ENCODE results near the gene ZMAT5.
A peak's percentile ranks its signal among the peaks of the same experiment; 100 is the strongest.

The ZMAT5 gene

GRCh38 chr22:29726512-29727130 lies 40.2 kb downstream of the ZMAT5 start:
- DNase-seq = no peak

- no peak for DNase-seq
These were observed 40.7 kb downstream of the ZMAT5 start for GRCh38 chr22:29726106-29726505.

- DNase-seq = no peak
These were observed 42.0 kb downstream of the ZMAT5 start for GRCh38 chr22:29724843-29725242.

GRCh38 chr22:29723766-29724165 lies 43.0 kb downstream of the ZMAT5 start:
- no peak for DNase-seq

DNA sequence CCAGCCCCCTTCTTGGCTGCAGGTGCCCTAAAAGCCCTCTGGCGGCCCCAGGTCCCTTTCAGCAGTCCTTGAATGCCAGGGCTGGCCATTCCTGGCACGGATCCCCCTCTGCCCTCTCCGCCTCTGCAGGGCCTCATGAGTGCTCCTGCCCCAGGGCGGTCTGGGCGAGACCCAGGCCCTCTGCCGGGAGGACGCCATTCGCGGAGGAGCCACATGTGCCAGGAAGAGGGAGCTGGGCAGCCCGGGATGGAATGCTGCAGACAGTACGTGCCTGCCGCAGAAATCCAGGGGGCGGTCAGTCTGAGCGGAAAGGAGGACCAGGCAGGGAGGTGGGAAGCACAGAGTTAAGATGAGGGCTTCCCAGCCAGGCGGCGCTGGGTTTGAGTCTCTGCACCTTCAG lies 44.2 kb downstream of the ZMAT5 start:
- DNase-seq = no peak

DNA sequence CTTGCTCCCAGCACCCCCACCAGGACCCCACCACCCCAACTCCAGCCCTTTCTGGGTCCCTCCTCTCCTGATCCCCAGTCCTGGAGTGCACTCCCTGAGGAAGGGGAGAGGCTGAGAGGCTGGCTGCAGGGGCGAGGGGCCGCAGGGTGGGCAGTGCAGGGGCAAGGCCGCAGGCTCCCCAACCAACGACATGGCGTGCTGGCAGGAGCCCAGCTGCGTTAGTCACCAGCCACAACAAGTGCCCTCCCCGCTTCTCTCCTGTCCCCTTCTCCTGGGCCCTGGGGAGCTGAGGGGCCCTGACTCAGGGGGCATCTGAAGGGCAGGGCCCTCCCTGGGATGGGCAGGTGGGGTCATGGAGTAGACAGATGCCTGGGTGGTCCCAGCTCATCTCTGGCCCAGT lies 44.7 kb downstream of the ZMAT5 start:
- DNase-seq = no peak

- no peak for DNase-seq
These were observed 45.9 kb downstream of the ZMAT5 start for GRCh38 chr22:29720811-29721323.

DNA sequence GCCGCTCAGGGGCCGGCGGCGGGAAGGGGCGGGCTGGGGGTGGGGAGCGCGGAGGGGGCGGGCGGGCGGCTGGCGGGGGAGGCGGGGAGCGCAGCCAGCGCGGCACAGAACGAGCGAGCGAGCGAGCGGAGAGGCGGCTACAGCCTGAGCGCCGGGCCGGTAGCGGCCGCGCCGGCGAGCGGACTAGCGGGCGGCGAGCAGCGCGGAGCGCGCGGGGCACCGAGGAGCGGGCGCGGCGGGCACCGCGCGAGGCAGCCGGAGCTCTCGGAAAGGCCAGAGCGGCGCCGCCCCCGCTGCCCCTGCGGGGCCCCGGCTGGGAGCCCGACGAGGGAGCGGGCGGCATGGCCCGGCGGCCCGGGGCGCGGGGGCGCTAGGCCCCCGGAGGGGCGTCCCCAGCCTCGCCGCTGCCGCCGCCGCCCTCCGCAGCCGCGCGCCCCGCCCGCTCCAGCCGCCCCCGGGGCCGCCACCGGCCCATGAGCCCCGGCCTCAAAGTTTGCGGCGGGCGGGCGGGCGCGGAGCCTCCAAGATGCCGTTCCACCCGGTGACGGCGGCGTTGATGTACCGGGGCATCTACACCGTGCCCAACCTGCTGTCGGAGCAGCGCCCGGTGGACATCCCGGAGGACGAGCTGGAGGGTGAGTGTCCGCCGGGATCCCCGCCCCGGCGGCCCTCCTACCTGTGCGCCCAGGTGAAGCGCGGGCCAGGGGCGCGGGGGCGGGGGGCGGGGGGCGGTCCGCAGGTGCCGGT lies 46.7 kb downstream of the ZMAT5 start, which contains the start of gene CABP7:
CABP7 (plus strand) TSS at position 105 of the 747 bp plus-strand sequence; CDS start at position 527, 422 bp downstream.
- DNase-seq = no peak

GRCh38 chr22:29718949-29719898 lies 47.6 kb downstream of the ZMAT5 start:
- no peak for DNase-seq

- no peak for DNase-seq
These were observed 49.0 kb downstream of the ZMAT5 start for GRCh38 chr22:29717789-29718188.

DNA sequence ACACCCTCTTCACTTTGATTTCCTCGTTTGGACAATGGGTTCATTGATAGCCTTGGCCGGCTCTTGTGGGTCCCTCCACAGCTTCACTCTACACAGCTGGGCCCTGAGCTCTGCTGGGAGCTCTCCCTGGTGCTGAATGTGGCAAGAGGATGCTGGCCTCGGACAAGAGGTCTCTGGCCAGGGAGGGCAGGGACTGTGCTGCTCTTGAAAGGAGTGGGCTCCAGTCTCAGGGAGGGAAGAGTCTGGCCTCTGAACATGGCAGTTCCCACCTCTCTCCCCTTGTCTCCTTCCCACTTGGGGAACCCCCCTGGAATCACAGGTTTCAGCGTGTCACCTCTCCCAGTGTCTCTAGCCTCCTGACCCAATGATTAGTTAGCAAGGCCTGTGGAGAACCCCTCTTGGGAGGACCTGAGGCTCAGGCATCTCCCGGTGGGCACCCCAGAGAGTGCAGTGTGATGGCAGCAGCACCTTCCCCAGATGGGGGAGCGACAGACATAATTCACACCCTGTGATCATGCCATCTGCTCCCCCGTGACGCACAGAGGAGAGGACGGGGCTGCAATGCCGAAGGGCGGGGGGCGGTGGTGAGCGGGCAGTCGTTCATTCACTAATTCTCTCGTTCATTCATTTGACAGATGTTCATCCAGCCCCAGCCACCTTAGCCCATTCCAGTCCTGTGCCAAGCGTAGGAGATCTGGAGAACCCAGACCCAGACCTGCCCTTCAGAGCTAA lies 49.8 kb downstream of the ZMAT5 start:
- DNase-seq = peak; percentile 59

DNA sequence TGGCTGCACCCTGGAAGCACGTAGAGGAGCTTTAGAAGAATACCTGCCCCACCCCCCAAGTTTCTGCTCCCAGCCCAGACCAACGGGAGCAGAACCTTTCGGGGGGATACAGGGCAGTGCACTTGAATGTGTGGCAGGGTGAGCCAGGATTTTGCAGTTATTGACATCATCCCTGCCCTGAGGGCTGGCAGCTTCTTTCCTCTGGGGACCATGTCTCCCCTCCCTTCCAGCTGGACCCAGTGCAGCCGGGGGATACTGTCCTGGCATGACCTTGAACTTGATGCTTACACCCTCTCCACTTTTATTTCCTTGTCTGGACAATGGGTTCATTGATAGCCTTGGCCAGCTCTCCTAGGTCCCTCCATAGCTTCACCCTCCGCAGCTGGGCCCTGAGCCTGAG lies 51.1 kb downstream of the ZMAT5 start:
- DNase-seq = no peak

GRCh38 chr22:29715240-29715639 lies 51.6 kb downstream of the ZMAT5 start:
- no peak for DNase-seq

- no peak for DNase-seq
These were observed 53.6 kb downstream of the ZMAT5 start for GRCh38 chr22:29713156-29713727.

DNA sequence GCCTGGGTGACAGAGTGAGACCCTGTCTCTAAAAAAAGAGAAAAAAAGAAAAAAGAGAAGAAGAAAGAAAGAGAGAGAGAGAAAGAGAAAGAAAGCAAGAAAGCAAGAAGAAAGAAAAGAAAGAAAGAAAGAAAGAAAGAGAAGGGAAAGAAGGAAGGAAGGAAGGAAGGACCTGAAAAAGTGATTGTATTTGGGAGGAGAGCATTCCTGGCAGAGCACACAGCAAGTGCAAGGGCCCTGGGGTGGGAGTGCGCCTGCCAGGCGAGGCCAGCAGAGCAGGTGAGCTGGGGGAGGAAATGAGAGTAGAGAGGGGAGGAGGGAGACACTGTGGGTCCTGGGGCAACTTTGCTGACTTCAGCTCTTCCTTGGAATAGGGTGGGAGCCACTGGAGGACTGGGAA lies 54.7 kb downstream of the ZMAT5 start:
- DNase-seq = no peak

DNA sequence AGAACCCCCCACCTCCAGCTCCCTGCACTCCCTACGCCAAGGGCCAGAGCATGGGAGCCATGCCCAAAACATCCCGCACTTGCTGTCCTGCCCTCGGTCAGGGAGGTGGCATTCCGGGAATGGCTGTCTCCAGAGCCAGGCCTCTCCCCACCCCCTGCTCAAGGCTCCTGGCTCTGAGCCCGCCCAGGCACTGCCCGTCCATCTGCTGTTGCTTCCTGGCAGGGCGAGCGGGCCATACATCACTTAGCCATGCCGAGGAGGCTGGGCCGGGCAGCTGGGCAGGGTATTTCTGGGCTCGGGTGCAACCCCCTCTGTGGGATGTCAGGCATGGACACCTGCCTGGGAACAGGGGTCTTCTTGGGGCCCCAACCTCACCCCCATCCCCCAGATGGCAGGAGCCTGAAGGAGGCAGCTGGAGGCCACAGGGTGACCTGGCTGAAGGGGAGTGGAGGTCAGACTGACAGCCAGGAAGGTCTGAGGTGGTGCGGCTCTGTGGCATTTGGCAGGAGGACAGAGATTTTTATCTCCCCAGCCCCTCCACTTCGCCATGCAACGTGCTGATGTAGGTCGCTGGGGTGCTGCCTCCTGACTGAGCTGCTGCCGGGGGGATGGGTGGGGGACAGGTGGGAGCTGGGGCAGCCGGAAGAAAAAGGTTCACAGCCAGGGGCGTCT lies 55.7 kb downstream of the ZMAT5 start:
- no peak for DNase-seq

DNA sequence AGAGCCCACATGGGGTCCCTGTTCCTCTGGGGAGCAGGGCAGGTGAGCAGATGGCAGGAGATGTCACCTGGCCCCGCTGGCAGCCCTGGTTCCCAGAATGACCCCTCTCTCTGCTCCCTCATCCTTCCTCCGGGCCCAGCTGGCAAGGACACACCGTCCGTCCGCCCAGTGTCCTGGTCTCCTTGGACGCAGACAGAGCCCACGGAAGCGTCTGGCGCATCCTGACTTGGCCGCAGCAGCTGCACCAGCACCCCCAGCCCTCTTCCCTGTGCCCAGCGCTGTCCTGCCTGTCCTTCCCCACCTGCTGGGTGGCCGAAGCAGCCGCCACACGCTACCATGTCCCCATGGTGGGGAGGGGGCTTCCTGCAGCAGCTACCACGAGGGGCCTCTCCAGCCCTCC lies 56.6 kb downstream of the ZMAT5 start:
- DNase-seq = no peak

GRCh38 chr22:29707471-29707870 lies 59.3 kb downstream of the ZMAT5 start:
- no peak for DNase-seq

DNA sequence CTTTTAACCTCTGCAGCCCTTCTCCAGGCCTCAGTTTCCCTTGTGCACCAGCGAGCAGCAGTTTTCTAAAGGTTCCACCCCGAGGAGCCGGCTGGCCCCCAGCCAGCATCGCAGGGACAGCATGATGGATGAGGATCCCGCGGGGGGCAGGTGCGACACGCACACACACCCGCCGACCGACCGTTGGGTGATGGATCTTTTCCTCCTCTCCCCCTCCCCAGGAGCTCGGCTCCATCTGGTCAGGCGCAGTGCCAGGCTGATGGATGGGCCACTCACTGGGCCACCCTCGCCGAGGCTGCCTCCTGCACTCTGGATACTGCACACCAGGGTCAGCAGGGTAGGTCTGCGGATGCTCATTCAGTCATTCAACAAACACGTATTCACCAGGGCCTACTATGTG lies 59.8 kb downstream of the ZMAT5 start:
- DNase-seq = no peak

GRCh38 chr22:29706486-29706885 lies 60.3 kb downstream of the ZMAT5 start:
- DNase-seq = no peak

- DNase-seq = no peak
These were observed 61.2 kb downstream of the ZMAT5 start for GRCh38 chr22:29705651-29706050.

Measured in NCI-H1048 (cell line).